ENCODE measurements around the gene TBC1D10A.

TBC1D10A gene

GRCh38 chr22:30267382-30268302 is 59.1 kb downstream of the TBC1D10A start:
- no peak for DNase-seq (ENCODE audit: low read depth in 2 of 2, low spot score in 1 of 2)

GRCh38 chr22:30266445-30267381 is 60.0 kb downstream of the TBC1D10A start, which contains the start of gene OSM:
Gene OSM (minus strand): TSS chr22:30266851. CDS start chr22:30266799, 52 bp downstream.
- DNase-seq (ENCODE audit: low read depth in 2 of 2, low spot score in 1 of 2), result peak in 1 of 2 donors; percentile 37

GRCh38 chr22:30265823-30266444 is 60.8 kb downstream of the TBC1D10A start:
- peak; percentile 59 to 77 for DNase-seq (ENCODE audit: low read depth in 2 of 2, low spot score in 1 of 2)

- no peak for DNase-seq (ENCODE audit: low read depth in 2 of 2, low spot score in 1 of 2)
Observed at GRCh38 chr22:30265131-30265720, 61.5 kb downstream of the TBC1D10A start.

DNA sequence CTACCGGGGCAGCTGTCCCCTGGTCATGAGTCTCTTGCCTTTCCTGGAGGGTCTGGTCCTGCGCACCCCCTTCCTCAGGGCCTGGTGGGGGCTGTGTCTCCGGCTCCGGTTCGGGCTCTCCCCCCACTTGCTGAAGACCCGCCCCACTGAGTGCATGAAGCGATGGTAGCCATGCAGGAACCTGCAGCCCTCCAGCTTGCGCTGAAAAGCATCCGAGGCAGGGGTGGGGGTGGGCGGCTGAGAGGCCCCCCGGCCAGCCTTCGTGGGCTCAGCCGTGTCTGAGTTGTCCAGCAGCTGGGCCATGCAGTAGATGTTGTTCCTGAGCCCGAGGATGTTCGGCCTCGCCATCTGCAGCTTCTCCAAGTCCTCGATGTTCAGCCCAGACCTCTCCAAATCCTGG is 62.9 kb downstream of the TBC1D10A start:
- no peak for DNase-seq (ENCODE audit: low read depth in 2 of 2, low spot score in 1 of 2)

DNA sequence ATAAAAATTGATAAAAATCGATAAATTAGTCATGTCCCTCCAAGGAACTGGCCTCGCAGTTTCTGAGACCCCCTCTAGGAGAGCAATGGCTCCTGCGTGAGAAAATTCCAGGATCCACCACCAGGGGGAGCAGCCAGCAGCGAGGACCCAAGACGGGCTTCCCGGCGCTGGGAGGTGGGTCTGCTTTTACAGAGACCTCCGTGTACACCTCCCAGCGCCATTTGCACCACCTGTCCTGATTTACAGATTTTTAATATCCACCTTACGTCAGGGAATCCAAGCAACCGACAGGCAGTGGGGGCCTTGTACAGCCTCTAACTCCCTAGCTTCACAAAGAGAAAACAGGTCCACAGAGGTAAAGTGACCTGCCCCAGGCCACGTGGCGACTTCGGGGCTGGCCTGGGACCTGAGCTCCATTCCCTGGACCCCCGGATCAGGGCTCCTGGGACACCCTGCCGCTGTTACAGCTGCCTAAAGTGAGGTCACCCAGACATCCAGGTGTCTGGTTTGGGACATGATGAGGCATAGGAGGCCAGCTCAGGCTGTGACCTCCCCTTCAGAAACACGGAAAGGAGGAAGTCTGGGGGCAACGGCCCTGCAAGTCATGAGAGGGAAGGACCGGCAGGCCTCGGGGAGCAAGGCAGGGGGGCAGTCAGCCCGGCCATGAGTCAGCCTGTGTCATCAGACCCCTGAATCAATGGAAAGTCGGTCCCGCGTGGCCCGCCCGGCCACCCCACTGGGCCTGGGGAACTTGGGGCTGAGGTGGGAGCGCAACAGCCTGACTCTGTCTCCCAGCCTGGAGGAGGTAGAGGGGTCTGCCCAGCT is 63.6 kb downstream of the TBC1D10A start:
- peak; percentile 60 to 78 for DNase-seq (ENCODE audit: low read depth in 2 of 2, low spot score in 1 of 2)

DNA sequence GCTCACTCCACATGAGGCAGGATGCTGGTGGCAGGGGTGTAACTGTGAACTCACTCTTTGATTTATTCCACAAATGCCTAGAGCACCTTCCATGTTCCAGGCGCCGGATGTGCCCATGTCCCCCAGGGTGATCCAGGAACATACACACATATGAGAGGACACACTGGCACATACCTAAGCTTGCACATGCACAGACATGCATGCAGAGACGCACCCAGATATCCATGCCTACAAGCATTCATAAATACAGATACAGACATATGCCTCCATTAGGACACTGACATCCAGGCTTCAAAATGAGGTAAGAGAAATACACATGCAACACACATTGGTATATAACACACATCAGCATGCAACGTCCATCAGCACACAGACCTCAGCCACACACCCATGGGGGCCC is 64.6 kb downstream of the TBC1D10A start:
- DNase-seq (ENCODE audit: low read depth in 2 of 2, low spot score in 1 of 2), result no peak

- no peak for DNase-seq (ENCODE audit: low read depth in 2 of 2, low spot score in 1 of 2)
Observed at GRCh38 chr22:30261134-30261533, 65.6 kb downstream of the TBC1D10A start.

- DNase-seq (ENCODE audit: low read depth in 2 of 2, low spot score in 1 of 2), result no peak
Observed at GRCh38 chr22:30260682-30261081, 66.1 kb downstream of the TBC1D10A start.

DNA sequence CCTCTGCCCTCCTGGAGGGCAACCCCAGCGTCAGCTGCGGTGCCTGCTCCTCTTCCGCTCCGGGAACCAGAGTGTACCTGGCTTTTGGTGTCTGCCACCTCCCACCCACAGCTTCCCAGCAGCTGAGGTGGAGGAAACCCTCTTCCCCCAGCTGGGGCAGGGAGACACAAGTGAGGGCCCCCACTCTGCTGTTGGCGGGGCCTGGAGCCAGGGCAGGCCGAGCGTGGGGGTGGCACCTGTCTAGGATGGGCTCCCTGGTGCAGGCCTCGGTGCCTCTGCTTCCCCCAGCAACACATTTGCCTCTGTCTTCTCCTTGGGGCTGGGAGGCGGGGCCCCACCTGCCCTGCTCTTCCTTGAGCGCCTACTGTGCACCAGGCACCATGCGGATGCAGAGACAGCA is 66.5 kb downstream of the TBC1D10A start:
- no peak for DNase-seq (ENCODE audit: low read depth in 2 of 2, low spot score in 1 of 2)

DNA sequence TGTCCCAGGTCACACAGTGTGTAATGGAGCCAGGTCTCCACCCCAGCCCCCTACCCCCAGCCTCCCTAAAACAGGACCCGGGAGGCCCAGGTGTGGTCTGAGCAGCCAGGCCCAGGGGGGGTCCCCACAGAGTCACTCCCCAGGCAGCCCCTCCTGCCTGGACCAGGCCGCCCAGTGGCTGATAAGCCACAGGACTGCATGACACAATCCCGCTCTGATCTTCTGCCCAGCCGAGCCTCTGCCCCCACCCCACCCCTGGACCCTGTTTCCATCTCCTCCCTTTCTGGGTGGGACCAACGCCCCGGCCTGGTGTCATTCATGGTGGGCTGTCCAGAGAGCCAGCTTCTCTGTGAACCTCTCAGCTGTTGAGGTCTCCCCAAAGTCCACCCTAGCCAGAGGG is 72.4 kb downstream of the TBC1D10A start:
- DNase-seq (ENCODE audit: low read depth in 2 of 2, low spot score in 1 of 2), result no peak

DNA sequence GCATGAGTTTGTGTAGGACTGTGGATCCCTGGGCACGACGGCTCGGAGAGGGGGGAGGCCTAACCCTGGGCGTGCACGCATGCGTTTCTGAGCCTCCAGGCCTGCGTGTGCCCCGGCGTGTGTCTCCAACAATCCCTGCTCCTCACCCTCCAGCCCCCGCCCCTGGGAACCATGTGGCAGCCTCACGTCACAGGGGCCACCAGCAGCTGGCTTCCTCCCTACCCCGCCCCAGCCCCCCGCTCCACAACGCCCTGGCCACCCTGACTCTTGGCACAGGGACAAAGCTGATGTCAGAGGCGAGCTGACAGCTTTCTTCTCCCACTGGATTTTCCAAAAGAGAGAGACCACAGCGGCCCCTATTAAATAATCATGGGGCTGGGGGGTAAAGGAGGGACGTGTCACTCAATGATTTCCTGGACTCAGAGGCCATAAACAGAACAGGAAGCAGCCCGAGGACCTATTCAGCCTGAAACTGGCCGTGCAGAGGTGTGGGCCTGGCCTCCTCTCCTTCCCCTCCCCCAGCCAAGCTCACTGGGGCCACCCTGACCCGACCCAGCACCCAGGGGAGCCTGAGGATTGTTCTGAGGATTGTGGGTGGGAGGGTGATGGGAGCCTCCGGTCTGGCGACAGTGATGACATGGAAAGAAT is 73.4 kb downstream of the TBC1D10A start:
- no peak for DNase-seq (ENCODE audit: low read depth in 2 of 2, low spot score in 1 of 2)

DNA sequence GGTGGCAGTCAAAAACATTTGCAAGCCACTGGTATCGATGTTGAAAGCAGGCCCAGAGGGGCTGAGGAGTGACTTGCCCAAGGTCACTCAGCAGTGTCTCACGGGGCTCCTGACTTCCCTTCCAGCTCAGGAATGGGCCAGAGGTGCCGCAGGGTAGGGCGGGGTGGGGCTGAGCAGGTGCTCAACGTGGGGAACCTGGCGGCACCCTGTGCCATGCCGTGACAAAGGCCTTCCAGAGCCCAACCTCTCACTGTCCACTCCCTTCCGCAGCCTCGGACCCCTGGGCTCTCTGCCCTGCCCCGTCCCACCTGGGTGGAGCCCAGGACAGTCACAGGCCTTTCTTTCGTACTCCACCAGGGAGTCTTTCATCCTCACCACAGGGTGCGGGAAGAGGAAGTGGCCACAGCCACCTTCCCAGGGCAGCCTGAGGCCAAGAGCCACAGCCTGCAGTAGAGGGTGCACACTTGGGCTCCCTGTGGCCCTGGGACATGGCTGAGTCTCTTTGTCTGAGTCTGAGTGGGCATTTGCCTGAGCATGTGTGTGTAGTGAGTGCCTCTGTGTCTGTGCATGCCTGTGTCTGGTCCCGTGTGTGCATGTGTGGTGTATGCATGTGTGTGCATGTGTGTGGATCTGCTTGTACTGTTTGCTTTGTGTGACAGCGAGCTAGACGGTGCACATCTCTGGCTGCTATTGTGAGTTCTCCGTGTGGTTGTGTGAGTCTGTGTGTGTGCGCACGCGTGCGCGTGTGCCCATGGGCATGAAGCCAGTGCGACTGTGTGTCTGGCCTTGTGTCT is 74.1 kb downstream of the TBC1D10A start:
- DNase-seq (ENCODE audit: low read depth in 2 of 2, low spot score in 1 of 2), result no peak

DNA sequence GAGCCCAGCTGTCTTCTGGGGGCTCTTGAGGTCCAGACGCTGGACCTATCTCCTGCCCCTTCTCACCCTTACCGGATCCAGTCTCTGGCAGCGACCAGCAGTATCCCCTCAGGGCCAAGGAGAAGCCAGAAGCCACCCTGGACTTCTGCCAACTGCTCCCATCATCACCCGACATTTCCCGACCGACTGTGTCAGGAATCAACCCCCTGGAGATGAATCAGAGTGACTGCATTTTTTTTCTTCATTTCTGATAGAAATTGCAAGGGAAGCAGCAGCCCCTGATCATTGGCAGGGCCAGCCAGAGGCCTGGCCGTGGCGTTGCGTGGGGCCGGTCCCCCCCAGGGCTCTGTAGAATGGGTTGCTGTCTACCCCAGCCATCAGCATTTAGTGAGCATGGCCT is 75.0 kb downstream of the TBC1D10A start:
- DNase-seq (ENCODE audit: low read depth in 2 of 2, low spot score in 1 of 2), result no peak

DNA sequence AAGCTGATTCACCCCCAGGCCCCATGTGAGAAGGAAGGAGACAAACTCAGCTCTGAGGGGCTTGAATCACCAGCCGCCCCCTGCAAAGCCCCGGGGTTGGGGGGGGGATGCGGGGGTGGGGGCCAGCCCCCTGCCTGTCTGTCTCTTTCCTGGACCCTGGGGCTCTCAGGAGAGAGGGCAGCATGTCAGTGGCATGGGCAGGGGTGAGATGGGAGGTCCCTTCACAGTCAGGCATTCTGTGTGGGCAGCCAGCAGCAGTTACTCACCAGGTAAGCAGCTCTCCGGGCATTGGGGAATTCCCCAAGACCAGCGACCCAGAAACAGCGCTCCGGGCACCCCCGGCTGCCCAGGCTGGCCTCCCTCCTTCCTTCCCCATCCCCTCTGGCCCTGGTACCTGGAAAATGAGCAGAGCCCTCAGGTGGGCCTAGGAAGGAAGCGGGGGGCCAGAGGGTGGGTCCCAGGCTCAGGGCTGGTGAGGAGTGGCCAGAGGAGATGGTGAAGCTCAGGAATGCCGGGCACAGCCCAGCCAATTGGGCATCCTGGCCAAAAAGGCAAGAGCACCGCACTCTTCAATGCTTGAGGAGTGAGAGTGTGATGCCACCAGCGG is 76.0 kb downstream of the TBC1D10A start:
- no peak for DNase-seq (ENCODE audit: low read depth in 2 of 2, low spot score in 1 of 2)

GRCh38 chr22:30250039-30250565 is 76.6 kb downstream of the TBC1D10A start:
- DNase-seq (ENCODE audit: low read depth in 2 of 2, low spot score in 1 of 2), result no peak

GRCh38 chr22:30249049-30250038 is 77.4 kb downstream of the TBC1D10A start:
- no peak for DNase-seq (ENCODE audit: low read depth in 2 of 2, low spot score in 1 of 2)

All from stimulated activated CD8-positive, alpha-beta memory T cell treated with anti-CD3 and anti-CD28 coated beads, Interleukin-4, amount 100 ng/mL, for 4 hours (primary cell).